Measurements from ENCODE around the gene AFAP1.

The AFAP1 gene

GRCh38 chr4:7976025-7976424 is 36.4 kb upstream of the AFAP1 start:
- Mint-ChIP-seq H3K27me3 (no peaks in the 10 kb centered on the region), H3K4me3 (no peak overlapping the region), H3K9me3 (no peaks in the 10 kb centered on the region), H3K36me3 (no peaks in the 10 kb centered on the region), H3K4me1 (peaks cover 18% of the 10 kb centered on the region), H3K27ac (no peak overlapping the region)

DNA sequence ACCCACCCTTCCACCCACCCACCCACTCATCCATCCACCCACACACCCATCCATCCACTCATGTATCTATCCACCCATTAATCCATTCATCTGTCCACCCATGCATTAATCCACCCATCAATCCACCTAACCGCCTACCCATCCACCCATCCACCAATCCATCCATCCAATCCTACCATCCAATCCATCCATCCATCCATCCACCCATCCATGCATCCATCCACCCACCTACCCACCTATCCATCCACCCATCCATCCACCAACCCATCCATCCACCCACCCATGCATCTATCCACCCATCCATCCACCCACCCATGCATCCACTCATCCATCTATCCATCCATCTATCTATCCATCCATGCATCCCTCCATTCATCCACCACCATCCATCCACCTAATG is 34.8 kb upstream of the AFAP1 start:
- no peaks in the 10 kb centered on the region for H3K27me3 Mint-ChIP-seq
- H3K9me3 Mint-ChIP-seq, result no peaks in the 10 kb centered on the region
- H3K27ac Mint-ChIP-seq, result no peak overlapping the region
- peaks cover 34% of the 10 kb centered on the region for H3K4me1 Mint-ChIP-seq
- H3K4me3 Mint-ChIP-seq, result no peak overlapping the region
- H3K36me3 Mint-ChIP-seq, result no peaks in the 10 kb centered on the region

GRCh38 chr4:7973545-7973981 is 33.9 kb upstream of the AFAP1 start:
- H3K4me1 Mint-ChIP-seq, result peaks cover 39% of the 10 kb centered on the region
- no peaks in the 10 kb centered on the region for H3K36me3 Mint-ChIP-seq
- no peaks in the 10 kb centered on the region for H3K27me3 Mint-ChIP-seq
- peak overlapping the region; percentile 13 for H3K27ac Mint-ChIP-seq
- no peak overlapping the region for H3K4me3 Mint-ChIP-seq
- no peaks in the 10 kb centered on the region for H3K9me3 Mint-ChIP-seq

- H3K4me1 Mint-ChIP-seq, result peaks cover 46% of the 10 kb centered on the region
- H3K9me3 Mint-ChIP-seq, result no peaks in the 10 kb centered on the region
- H3K27me3 Mint-ChIP-seq, result no peaks in the 10 kb centered on the region
- peak overlapping the region; percentile 97 for H3K27ac Mint-ChIP-seq
- H3K4me3 Mint-ChIP-seq, result peak overlapping the region; percentile 85
- H3K36me3 Mint-ChIP-seq, result no peaks in the 10 kb centered on the region
Measured at GRCh38 chr4:7971881-7972500, 32.3 kb upstream of the AFAP1 start.

DNA sequence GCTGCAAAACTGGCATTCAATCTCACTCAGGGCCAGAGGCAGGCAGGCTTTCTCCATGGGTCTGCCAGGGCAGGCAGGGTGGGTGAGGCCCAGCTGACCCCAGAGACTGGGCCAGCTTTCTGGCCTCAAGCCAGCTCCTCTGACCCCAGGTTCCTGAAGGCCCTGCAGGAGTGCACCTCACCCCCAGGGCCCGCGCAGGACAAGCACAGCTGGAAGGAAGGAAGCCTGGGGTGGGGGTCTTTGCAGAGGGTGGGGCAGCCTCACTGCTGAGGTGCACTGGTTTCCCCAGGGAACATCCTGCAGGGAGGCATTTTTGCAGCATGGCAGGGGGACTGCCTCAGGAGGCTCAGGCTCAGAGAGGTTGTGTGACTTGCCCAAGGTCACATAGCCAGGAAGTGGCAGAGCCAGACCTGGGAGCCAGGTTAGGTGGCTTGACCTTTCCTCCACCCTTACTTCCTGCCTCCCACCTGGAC is 31.5 kb upstream of the AFAP1 start:
- H3K27me3 Mint-ChIP-seq, result no peaks in the 10 kb centered on the region
- H3K27ac Mint-ChIP-seq, result peak overlapping the region; percentile 70
- H3K4me1 Mint-ChIP-seq, result peaks cover 46% of the 10 kb centered on the region
- H3K36me3 Mint-ChIP-seq, result no peaks in the 10 kb centered on the region
- no peaks in the 10 kb centered on the region for H3K9me3 Mint-ChIP-seq
- H3K4me3 Mint-ChIP-seq, result peak overlapping the region; percentile 85

- H3K27ac Mint-ChIP-seq, result peak overlapping the region; percentile 98
- H3K4me1 Mint-ChIP-seq, result peaks cover 46% of the 10 kb centered on the region
Measured at GRCh38 chr4:7970361-7970946, 30.8 kb upstream of the AFAP1 start.

GRCh38 chr4:7968262-7968896 is 28.7 kb upstream of the AFAP1 start:
- Mint-ChIP-seq H3K9me3 (no peaks in the 10 kb centered on the region), H3K4me1 (peaks cover 55% of the 10 kb centered on the region), H3K36me3 (no peaks in the 10 kb centered on the region), H3K27ac (no peak overlapping the region), H3K27me3 (no peaks in the 10 kb centered on the region), H3K4me3 (no peak overlapping the region)

More at GRCh38 chr4:7970361-7970946, 30.8 kb upstream of the AFAP1 start:
- Mint-ChIP-seq H3K27me3 (no peaks in the 10 kb centered on the region), H3K9me3 (no peaks in the 10 kb centered on the region), H3K4me3 (peak overlapping the region; percentile 85), H3K36me3 (no peaks in the 10 kb centered on the region)

GRCh38 chr4:7967501-7968261 is 28.0 kb upstream of the AFAP1 start:
- Mint-ChIP-seq H3K4me1 (peaks cover 54% of the 10 kb centered on the region), H3K27me3 (no peaks in the 10 kb centered on the region), H3K27ac (no peak overlapping the region), H3K36me3 (no peaks in the 10 kb centered on the region), H3K9me3 (no peaks in the 10 kb centered on the region), H3K4me3 (no peak overlapping the region)

DNA sequence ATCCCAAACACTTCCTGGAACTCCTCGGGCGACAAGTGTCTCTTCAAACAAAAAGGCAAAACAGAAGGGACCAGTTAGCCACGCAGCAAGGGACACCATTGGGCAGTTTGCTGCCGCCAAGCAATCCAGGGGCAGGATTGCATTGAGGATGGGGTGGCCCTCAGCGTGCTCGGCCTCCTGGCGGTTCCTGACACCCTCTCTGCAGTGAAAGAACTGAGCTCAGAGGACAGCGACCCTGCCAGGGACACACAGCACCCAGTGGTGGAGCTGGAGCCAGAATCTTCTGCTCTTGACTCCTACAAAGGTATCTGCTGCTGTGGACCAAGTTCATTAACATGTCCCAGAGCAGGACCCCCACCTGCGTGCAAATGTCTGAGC is 27.4 kb upstream of the AFAP1 start:
- peaks cover 47% of the 10 kb centered on the region for H3K4me1 Mint-ChIP-seq
- no peaks in the 10 kb centered on the region for H3K36me3 Mint-ChIP-seq
- no peaks in the 10 kb centered on the region for H3K9me3 Mint-ChIP-seq
- no peak overlapping the region for H3K27ac Mint-ChIP-seq
- peak overlapping the region; percentile 16 for H3K4me3 Mint-ChIP-seq
- no peaks in the 10 kb centered on the region for H3K27me3 Mint-ChIP-seq

DNA sequence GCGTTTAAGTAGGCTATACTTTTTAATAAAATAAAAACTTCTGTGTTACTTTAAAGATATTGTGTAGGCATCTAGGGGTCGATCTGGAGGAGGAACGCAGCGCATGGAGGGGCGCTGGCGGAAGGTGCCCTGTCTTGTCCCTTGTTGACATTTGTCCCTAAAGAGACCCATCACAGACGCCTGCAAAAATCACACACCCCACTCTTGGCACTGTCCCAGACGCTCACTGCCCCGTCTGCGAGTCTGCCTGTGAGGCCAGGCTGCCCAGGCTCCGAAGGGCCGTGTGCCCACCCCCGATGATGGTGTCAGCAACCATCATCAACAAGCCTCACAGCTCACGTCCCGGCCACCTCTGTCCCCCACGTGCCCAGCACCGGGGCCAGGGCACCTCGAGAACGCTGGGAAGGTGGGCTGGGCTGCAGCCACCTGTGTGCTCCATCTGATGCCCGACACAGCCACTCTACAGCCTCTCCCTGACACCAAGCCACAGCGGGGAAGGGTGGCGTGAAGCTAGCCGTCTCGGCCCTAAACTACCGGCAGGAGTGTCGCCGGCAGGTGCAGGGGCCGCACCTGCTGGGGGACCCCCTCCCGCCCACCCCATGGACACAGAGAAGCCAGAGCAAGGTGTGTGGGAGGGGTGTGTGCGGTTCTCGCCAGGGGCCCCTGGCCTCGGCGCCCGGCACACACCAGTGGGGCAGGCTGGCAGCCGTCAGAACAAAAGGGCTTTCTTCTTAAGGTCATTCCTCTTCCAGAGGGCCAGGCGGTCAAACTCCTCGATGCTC is 26.8 kb upstream of the AFAP1 start:
- no peaks in the 10 kb centered on the region for H3K27me3 Mint-ChIP-seq
- H3K4me1 Mint-ChIP-seq, result peaks cover 45% of the 10 kb centered on the region
- H3K36me3 Mint-ChIP-seq, result no peaks in the 10 kb centered on the region
- no peak overlapping the region for H3K27ac Mint-ChIP-seq
- H3K9me3 Mint-ChIP-seq, result no peaks in the 10 kb centered on the region
- peak overlapping the region; percentile 16 for H3K4me3 Mint-ChIP-seq

- Mint-ChIP-seq H3K27me3 (no peaks in the 10 kb centered on the region), H3K4me1 (peaks cover 41% of the 10 kb centered on the region), H3K4me3 (no peak overlapping the region), H3K36me3 (no peaks in the 10 kb centered on the region), H3K27ac (no peak overlapping the region), H3K9me3 (no peaks in the 10 kb centered on the region)
Measured at GRCh38 chr4:7964890-7965662, 25.4 kb upstream of the AFAP1 start.

GRCh38 chr4:7964459-7964858 is 24.8 kb upstream of the AFAP1 start:
- Mint-ChIP-seq H3K4me1 (peaks cover 35% of the 10 kb centered on the region), H3K9me3 (no peaks in the 10 kb centered on the region), H3K27ac (no peak overlapping the region), H3K27me3 (no peaks in the 10 kb centered on the region), H3K4me3 (no peak overlapping the region), H3K36me3 (no peaks in the 10 kb centered on the region)

DNA sequence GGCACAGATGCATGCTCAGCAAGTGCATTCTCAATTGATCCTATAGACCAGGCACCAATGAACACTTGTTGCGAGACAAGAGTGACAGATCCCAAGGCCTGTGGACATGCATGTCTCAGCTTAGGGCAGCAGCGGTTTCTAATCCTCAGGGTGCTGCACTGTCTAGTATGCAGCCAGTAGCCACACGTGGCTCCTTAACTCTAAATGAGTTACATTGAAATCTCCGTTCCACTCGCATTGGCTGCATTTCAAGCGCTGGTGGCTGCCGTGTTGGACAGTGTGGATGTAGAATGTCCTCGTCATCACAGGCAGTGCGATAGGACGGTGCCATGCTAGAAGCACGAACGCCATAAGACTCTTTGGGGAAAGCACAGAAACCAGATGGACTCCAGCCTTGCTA is 24.0 kb upstream of the AFAP1 start:
- H3K9me3 Mint-ChIP-seq, result no peaks in the 10 kb centered on the region
- peaks cover 31% of the 10 kb centered on the region for H3K4me1 Mint-ChIP-seq
- no peak overlapping the region for H3K27ac Mint-ChIP-seq
- no peak overlapping the region for H3K4me3 Mint-ChIP-seq
- no peaks in the 10 kb centered on the region for H3K27me3 Mint-ChIP-seq
- H3K36me3 Mint-ChIP-seq, result no peaks in the 10 kb centered on the region

GRCh38 chr4:7962609-7963508 is 23.2 kb upstream of the AFAP1 start:
- no peaks in the 10 kb centered on the region for H3K9me3 Mint-ChIP-seq
- peaks cover 26% of the 10 kb centered on the region for H3K4me1 Mint-ChIP-seq
- H3K27me3 Mint-ChIP-seq, result no peaks in the 10 kb centered on the region
- H3K36me3 Mint-ChIP-seq, result no peaks in the 10 kb centered on the region
- no peak overlapping the region for H3K27ac Mint-ChIP-seq
- H3K4me3 Mint-ChIP-seq, result no peak overlapping the region

All from activated naive CD4-positive, alpha-beta T cell treated with anti-CD3 and anti-CD28 coated beads, Interleukin-2, amount 50 U/mL, for 24 hours (primary cell).